Left lung (tissue), 10 donors: Measurements from ENCODE around the gene GTF2A1. TPM values are rescaled to one million over a fixed set of nuclear protein-coding genes. Genes with fewer than 3 reads are reported as not detected.

Experiments
- ATAC-seq: fragments of 200-7000 bp; cut with Tn5 transposase; one replicate; pipeline ENCODE4 v1.9.1; 2020; ENCODE audit warnings: moderate library complexity
- DNase-seq, 4 donors: peaks; one replicate each; pipeline ENCODE4 v3.0.0-alpha.2; 2013 to 2020
- H3K27ac ChIP-seq, 2 donors: fragments of 200-600 bp; sonication (generic) in 1 of 2; one replicate each; pipeline versions ENCODE4 v1.5.0 to v1.8.0; 2020 to 2021
- H3K27me3 ChIP-seq, 2 donors: fragments of 200-600 bp; sonication (generic) in 1 of 2; one replicate each; pipeline versions ENCODE4 v1.5.0 to v1.8.0; 2020 to 2021
- H3K36me3 ChIP-seq, 2 donors: fragments of 200-600 bp; sonication (generic) in 1 of 2; one replicate each; pipeline versions ENCODE4 v1.5.0 to v1.8.0; 2020 to 2021
- H3K4me1 ChIP-seq, 2 donors: fragments of 200-600 bp; one replicate each; pipeline ENCODE4 v1.8.0; 2021
- H3K4me3 ChIP-seq, 2 donors: fragments of 200-600 bp; sonication (generic) in 1 of 2; one replicate each; pipeline versions ENCODE4 v1.5.0 to v1.8.0; 2020 to 2021; ENCODE audit warnings: mild to moderate bottlenecking in 1 of 2
- H3K9me3 ChIP-seq, 2 donors: fragments of 200-600 bp; sonication (generic) in 1 of 2; one replicate each; pipeline versions ENCODE4 v1.5.0 to v1.8.0; 2020 to 2021
- CTCF ChIP-seq, 2 donors: fragments of 200-600 bp; sonication (generic) in 1 of 2; IDR thresholded peaks; one replicate each; pipeline versions ENCODE4 v1.5.0 to v1.8.0; 2021; ENCODE audit warnings: antibody characterized with exemption in 2 of 2
- intact Hi-C, 2 donors: fragments of 100-400 bp; cut with DNase I; formaldehyde crosslinking; loops; one replicate each; pipeline versions ENCODE4 v1.11.2 to v1.14.2; 2022
- polyA plus RNA-seq, 6 donors: library from polyadenylated mRNA; unstranded; fragments of 120-200 nt; gene quantifications; one replicate each; pipeline ENCODE4 v1.2.1, GENCODE V29; 2013; ENCODE audit not compliant: insufficient read length in 6 of 6
- total RNA-seq, 2 donors: library from RNA; stranded (reverse); fragmentation: NEBNext Ultra II Directional; extraction: Animal tissue kit (Norgen Biotek cat#: 25700); gene quantifications; one replicate each; pipeline ENCODE4 v1.2.1, GENCODE V29; 2021
- donor health status: DM: no; HTN: yes; CAD: no.
- donor health status: DM: no; HTN: no; CAD: no.

GTF2A1 gene
- total and polyA plus RNA-seq, 8 donors, result 26.0 to 41.8 (median 33.3) TPM

GRCh38 chr14:81199084-81199483 lies 21.7 kb downstream of the GTF2A1 start:
- intact Hi-C loops, result no loop called here
- peaks cover 0 to 89% of the 10 kb centered on the region in 2 donors for H3K36me3 ChIP-seq
- H3K27ac ChIP-seq, result no peak overlapping the region
- DNase-seq (no peak), ATAC-seq (no peak)
- no peak for TF ChIP-seq CTCF (IDR thresholded peaks at IDR 0.05)
- H3K9me3 ChIP-seq, result no peaks in the 10 kb centered on the region
- no peaks in the 10 kb centered on the region for H3K4me1 ChIP-seq
- H3K4me3 ChIP-seq, result no peak overlapping the region
- no peaks in the 10 kb centered on the region for H3K27me3 ChIP-seq

GRCh38 chr14:81198651-81199050 lies 22.1 kb downstream of the GTF2A1 start:
- H3K4me3 ChIP-seq, result no peak overlapping the region
- no peak overlapping the region for H3K27ac ChIP-seq
- peaks cover 0 to 90% of the 10 kb centered on the region in 2 donors for H3K36me3 ChIP-seq
- no peak for TF ChIP-seq CTCF (IDR thresholded peaks at IDR 0.05)
- no peaks in the 10 kb centered on the region for H3K4me1 ChIP-seq
- no peaks in the 10 kb centered on the region for H3K9me3 ChIP-seq
- intact Hi-C loops, result no loop called here
- H3K27me3 ChIP-seq, result no peaks in the 10 kb centered on the region
- ATAC-seq (no peak), DNase-seq (no peak)

GRCh38 chr14:81193924-81194633 lies 26.7 kb downstream of the GTF2A1 start:
- H3K4me1 ChIP-seq, result no peaks in the 10 kb centered on the region
- ATAC-seq (peak; percentile 46), DNase-seq (no peak)
- no peak overlapping the region for H3K27ac ChIP-seq
- peaks cover 0 to 87% of the 10 kb centered on the region in 2 donors for H3K36me3 ChIP-seq
- no peaks in the 10 kb centered on the region for H3K9me3 ChIP-seq
- intact Hi-C loops, result no loop called here
- H3K27me3 ChIP-seq, result no peaks in the 10 kb centered on the region
- no peak overlapping the region for H3K4me3 ChIP-seq
- no peak for TF ChIP-seq CTCF (IDR thresholded peaks at IDR 0.05)

- Histone ChIP-seq H3K27ac (peak overlapping the region in 1 of 2 donors; percentile 2), H3K9me3 (no peaks in the 10 kb centered on the region), H3K36me3 (peaks cover 0 to 83% of the 10 kb centered on the region in 2 donors), H3K4me1 (no peaks in the 10 kb centered on the region), H3K27me3 (no peaks in the 10 kb centered on the region), H3K4me3 (no peak overlapping the region)
- ATAC-seq (no peak), DNase-seq (peak in 1 of 4 donors; percentile 34)
- intact Hi-C loops, result no loop called here
- no peak for TF ChIP-seq CTCF (IDR thresholded peaks at IDR 0.05)
These were observed 28.2 kb downstream of the GTF2A1 start for GRCh38 chr14:81192594-81192993.

GRCh38 chr14:81187832-81188522 lies 32.8 kb downstream of the GTF2A1 start:
- TF ChIP-seq CTCF (IDR thresholded peaks at IDR 0.05), result no peak
- H3K4me1 ChIP-seq, result peaks cover 0 to 6% of the 10 kb centered on the region in 2 donors
- H3K27ac ChIP-seq, result no peak overlapping the region
- peaks cover 0 to 65% of the 10 kb centered on the region in 2 donors for H3K36me3 ChIP-seq
- no peaks in the 10 kb centered on the region for H3K9me3 ChIP-seq
- intact Hi-C loops, result no loop called here
- DNase-seq (no peak), ATAC-seq (no peak)
- H3K27me3 ChIP-seq, result no peaks in the 10 kb centered on the region
- no peak overlapping the region for H3K4me3 ChIP-seq
